GM19025 (cell line): ENCODE results near the gene EXOSC2.
"Not testable (repeated sequence)": the region's sequence is repeated elsewhere in the genome, so short reads cannot be mapped to it uniquely, and the experiment has no call there.

ENCODE experiments used
- ATAC-seq: cut with Tn5 transposase; IDR thresholded peaks from one replicate; pipeline ENCODE4 v1.9.1; 2021; ENCODE audit warnings: mild to moderate bottlenecking, low read depth, moderate library complexity; ENCODE audit not compliant: unreplicated experiment

EXOSC2 gene

GRCh38 chr9:130666393-130667119, 27.0 kb upstream of the EXOSC2 start:
- no peak for ATAC-seq

GRCh38 chr9:130667120-130667435, 26.5 kb upstream of the EXOSC2 start:
- no peak for ATAC-seq

GRCh38 chr9:130668196-130668595, 25.4 kb upstream of the EXOSC2 start:
- no peak for ATAC-seq

GRCh38 chr9:130668659-130669058, 24.9 kb upstream of the EXOSC2 start:
- no peak for ATAC-seq

- ATAC-seq = no peak
These were observed 23.6 kb upstream of the EXOSC2 start for GRCh38 chr9:130669965-130670364.

- no peak for ATAC-seq
These were observed 22.9 kb upstream of the EXOSC2 start for GRCh38 chr9:130670644-130671043.

- ATAC-seq = no peak
These were observed 21.1 kb upstream of the EXOSC2 start for GRCh38 chr9:130672466-130672865.

- no peak for ATAC-seq
These were observed 20.5 kb upstream of the EXOSC2 start for GRCh38 chr9:130672933-130673615.

- ATAC-seq = no peak
These were observed 18.2 kb upstream of the EXOSC2 start for GRCh38 chr9:130675396-130675795.

- ATAC-seq = no peak
These were observed 16.3 kb upstream of the EXOSC2 start for GRCh38 chr9:130677252-130677651.

- ATAC-seq = no peak
These were observed 12.5 kb upstream of the EXOSC2 start for GRCh38 chr9:130680836-130681768.

- no peak for ATAC-seq
These were observed 11.7 kb upstream of the EXOSC2 start for GRCh38 chr9:130681769-130682420.

GRCh38 chr9:130682421-130683121, 11.0 kb upstream of the EXOSC2 start:
- ATAC-seq = no peak

- no peak for ATAC-seq
These were observed 8.5 kb upstream of the EXOSC2 start for GRCh38 chr9:130685104-130685503.

GRCh38 chr9:130685945-130686344, 7.6 kb upstream of the EXOSC2 start:
- not testable (repeated sequence) for ATAC-seq

GRCh38 chr9:130687615-130688014, 6.0 kb upstream of the EXOSC2 start:
- ATAC-seq = no peak

GRCh38 chr9:130688072-130688471, 5.5 kb upstream of the EXOSC2 start:
- ATAC-seq = no peak

GRCh38 chr9:130689572-130689936, 4.0 kb upstream of the EXOSC2 start:
- no peak for ATAC-seq

GRCh38 chr9:130689937-130690700, 3.5 kb upstream of the EXOSC2 start:
- ATAC-seq = no peak
